ENCODE data around the gene SUGCT.

Gene SUGCT

DNA sequence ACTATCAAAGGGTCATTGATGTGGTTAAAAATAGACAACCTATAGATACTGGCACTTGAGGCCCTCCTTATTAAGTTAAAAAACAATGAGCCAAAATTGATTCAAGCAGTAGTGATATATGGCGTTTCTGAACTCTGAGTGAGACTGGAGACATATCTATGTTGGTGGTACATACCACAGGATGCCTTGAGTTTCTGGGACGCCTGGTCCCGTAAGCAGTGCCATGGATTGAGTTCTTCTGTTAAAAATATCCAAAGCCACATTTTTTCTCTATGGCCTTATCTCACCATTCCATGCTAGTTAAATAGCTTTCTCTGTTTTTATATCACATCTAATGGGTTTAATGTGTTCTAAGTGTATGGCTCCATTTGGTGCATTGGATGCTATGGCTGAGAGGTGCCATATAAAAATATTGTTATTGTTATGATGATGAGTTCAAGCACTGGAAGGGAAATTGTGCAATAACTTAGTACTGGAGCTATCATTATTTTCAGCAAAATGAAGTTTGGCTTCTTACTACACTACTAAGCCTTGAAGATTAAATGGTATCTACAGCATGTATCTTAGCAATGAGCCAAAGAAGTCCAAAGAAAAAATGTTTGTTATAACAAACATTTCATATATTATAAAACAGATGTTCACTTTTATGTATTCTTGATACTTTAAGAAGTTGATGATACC is 713.9 kb downstream of the SUGCT start:
- Histone ChIP-seq H3K27ac (ENCODE audit: extremely low read depth, low read depth, low read length) (no peak overlapping the region), H3K4me1 (ENCODE audit: control insufficient read depth, insufficient read depth, low read length) (no peaks in the 10 kb centered on the region), H3K36me3 (ENCODE audit: control insufficient read depth in 2 of 2, insufficient read depth in 1 of 2, low read length in 2 of 2) (no peaks in the 10 kb centered on the region), H3K9me3 (ENCODE audit: control insufficient read depth, insufficient read depth, low read depth, low read length) (no peaks in the 10 kb centered on the region), H3K4me3 (ENCODE audit: low read depth, low read length) (no peak overlapping the region)
- ChIA-PET CTCF (no interaction called here), POLR2A (no interaction called here)
- TF ChIP-seq ZNF140 (tag by site-specific recombination; IDR thresholded peaks at IDR 0.05) (no peak), BCL11B (tag by site-specific recombination; IDR thresholded peaks at IDR 0.05; ENCODE audit: low read depth) (no peak), OSR2 (tag by site-specific recombination; IDR thresholded peaks at IDR 0.05) (no peak), ZFP37 (tag by site-specific recombination; IDR thresholded peaks at IDR 0.05) (no peak), ZNF654 (tag by site-specific recombination; IDR thresholded peaks at IDR 0.05; ENCODE audit: low read depth) (no peak), ZNF670 (tag by site-specific recombination; IDR thresholded peaks at IDR 0.05; ENCODE audit: low read depth) (no peak)
- TF ChIP-seq, protein P1, sequence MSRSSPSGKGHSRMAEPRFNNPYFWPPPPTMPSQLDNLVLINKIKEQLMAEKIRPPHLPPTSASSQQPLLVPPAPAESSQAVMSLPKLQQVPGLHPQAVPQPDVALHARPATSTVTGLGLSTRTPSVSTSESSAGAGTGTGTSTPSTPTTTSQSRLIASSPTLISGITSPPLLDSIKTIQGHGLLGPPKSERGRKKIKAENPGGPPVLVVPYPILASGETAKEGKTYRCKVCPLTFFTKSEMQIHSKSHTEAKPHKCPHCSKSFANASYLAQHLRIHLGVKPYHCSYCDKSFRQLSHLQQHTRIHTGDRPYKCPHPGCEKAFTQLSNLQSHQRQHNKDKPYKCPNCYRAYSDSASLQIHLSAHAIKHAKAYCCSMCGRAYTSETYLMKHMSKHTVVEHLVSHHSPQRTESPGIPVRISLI (tag by site-specific recombination; IDR thresholded peaks at IDR 0.05): no peak
- TF ChIP-seq, protein P2, sequence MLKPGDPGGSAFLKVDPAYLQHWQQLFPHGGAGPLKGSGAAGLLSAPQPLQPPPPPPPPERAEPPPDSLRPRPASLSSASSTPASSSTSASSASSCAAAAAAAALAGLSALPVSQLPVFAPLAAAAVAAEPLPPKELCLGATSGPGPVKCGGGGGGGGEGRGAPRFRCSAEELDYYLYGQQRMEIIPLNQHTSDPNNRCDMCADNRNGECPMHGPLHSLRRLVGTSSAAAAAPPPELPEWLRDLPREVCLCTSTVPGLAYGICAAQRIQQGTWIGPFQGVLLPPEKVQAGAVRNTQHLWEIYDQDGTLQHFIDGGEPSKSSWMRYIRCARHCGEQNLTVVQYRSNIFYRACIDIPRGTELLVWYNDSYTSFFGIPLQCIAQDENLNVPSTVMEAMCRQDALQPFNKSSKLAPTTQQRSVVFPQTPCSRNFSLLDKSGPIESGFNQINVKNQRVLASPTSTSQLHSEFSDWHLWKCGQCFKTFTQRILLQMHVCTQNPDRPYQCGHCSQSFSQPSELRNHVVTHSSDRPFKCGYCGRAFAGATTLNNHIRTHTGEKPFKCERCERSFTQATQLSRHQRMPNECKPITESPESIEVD (tag by site-specific recombination; IDR thresholded peaks at IDR 0.05): no peak
- TF ChIP-seq, protein P3, sequence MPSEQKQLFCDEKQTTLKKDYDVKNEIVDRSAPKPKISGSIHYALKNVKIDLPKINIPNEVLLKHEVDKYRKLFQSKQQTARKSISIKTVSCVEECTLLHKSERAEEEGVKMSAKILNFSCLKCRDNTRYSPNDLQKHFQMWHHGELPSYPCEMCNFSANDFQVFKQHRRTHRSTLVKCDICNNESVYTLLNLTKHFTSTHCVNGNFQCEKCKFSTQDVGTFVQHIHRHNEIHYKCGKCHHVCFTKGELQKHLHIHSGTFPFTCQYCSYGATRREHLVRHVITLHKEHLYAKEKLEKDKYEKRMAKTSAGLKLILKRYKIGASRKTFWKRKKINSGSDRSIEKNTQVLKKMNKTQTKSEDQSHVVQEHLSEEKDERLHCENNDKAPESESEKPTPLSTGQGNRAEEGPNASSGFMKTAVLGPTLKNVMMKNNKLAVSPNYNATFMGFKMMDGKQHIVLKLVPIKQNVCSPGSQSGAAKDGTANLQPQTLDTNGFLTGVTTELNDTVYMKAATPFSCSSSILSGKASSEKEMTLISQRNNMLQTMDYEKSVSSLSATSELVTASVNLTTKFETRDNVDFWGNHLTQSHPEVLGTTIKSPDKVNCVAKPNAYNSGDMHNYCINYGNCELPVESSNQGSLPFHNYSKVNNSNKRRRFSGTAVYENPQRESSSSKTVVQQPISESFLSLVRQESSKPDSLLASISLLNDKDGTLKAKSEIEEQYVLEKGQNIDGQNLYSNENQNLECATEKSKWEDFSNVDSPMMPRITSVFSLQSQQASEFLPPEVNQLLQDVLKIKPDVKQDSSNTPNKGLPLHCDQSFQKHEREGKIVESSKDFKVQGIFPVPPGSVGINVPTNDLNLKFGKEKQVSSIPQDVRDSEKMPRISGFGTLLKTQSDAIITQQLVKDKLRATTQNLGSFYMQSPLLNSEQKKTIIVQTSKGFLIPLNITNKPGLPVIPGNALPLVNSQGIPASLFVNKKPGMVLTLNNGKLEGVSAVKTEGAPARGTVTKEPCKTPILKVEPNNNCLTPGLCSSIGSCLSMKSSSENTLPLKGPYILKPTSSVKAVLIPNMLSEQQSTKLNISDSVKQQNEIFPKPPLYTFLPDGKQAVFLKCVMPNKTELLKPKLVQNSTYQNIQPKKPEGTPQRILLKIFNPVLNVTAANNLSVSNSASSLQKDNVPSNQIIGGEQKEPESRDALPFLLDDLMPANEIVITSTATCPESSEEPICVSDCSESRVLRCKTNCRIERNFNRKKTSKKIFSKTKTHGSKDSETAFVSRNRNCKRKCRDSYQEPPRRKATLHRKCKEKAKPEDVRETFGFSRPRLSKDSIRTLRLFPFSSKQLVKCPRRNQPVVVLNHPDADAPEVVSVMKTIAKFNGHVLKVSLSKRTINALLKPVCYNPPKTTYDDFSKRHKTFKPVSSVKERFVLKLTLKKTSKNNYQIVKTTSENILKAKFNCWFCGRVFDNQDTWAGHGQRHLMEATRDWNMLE (tag by site-specific recombination; conservative IDR thresholded peaks at IDR 0.05; ENCODE audit: low read depth): no peak
- TF ChIP-seq, protein P4, sequence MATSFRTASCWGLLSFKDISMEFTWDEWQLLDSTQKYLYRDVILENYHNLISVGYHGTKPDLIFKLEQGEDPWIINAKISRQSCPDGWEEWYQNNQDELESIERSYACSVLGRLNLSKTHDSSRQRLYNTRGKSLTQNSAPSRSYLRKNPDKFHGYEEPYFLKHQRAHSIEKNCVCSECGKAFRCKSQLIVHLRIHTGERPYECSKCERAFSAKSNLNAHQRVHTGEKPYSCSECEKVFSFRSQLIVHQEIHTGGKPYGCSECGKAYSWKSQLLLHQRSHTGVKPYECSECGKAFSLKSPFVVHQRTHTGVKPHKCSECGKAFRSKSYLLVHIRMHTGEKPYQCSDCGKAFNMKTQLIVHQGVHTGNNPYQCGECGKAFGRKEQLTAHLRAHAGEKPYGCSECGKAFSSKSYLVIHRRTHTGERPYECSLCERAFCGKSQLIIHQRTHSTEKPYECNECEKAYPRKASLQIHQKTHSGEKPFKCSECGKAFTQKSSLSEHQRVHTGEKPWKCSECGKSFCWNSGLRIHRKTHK (tag by site-specific recombination; IDR thresholded peaks at IDR 0.05): no peak

DNA sequence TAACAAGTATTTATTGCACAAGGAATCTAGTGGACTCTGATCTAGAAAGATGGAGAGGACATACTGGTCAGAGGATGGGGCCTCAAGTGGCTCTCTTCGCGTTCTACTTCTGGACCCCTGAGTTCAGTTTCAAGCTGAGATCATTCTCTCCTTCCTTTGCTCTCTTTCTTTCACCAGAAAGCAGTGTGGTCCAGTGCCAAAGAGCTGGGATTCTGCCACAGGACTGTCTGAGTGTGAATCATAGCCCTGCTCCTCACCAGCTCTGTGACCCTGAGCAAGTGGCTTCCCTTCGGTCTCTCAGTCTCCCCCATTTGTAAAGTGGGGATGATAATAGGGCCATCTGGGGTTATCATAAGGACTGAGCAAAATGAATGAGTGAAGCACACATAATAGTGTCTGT is 715.2 kb downstream of the SUGCT start:
- no peaks in the 10 kb centered on the region for H3K9me3 ChIP-seq (ENCODE audit: control insufficient read depth, insufficient read depth, low read depth, low read length)
- H3K36me3 ChIP-seq (ENCODE audit: control insufficient read depth in 2 of 2, insufficient read depth in 1 of 2, low read length in 2 of 2): no peaks in the 10 kb centered on the region
- POLR2A ChIA-PET: interaction anchor here (0.6 kb wide), 1 partner anchor 133 kb away, joined by 5 read pairs; no protein-coding TSS in a partner anchor
- no peaks in the 10 kb centered on the region for H3K4me1 ChIP-seq (ENCODE audit: control insufficient read depth, insufficient read depth, low read length)
- H3K27ac ChIP-seq (ENCODE audit: extremely low read depth, low read depth, low read length): no peak overlapping the region
- no peak for TF ChIP-seq ZNF354C (tag by site-specific recombination; IDR thresholded peaks at IDR 0.05; ENCODE audit: borderline replicate concordance, low read depth)
- TF ChIP-seq ZNF140 (tag by site-specific recombination; IDR thresholded peaks at IDR 0.05): no peak
- no peak for TF ChIP-seq ZNF239 (tag by site-specific recombination; IDR thresholded peaks at IDR 0.05)
- TF ChIP-seq ZNF37A (tag by site-specific recombination; IDR thresholded peaks at IDR 0.05): no peak
- no peak overlapping the region for H3K4me3 ChIP-seq (ENCODE audit: low read depth, low read length)
- CTCF ChIA-PET: no interaction called here

Measured in HEK293 (cell line).